Prostate gland (tissue), 2 donors: ENCODE results near the gene SPINK9.

ENCODE experiments used
- CTCF ChIP-seq, 4 experiments: fragments of 200-600 bp in 2 of 4; fragments of 450-650 bp in 2 of 4; sonication (generic) in 2 of 4; IDR thresholded peaks; 1 replicate in 3 of 4; 2 replicates in 1 of 4; pipeline ENCODE4 v1.5.1; 2016 to 2019; ENCODE audit warnings: antibody characterized with exemption in 4 of 4, mild to moderate bottlenecking in 2 of 4, moderate library complexity in 2 of 4
- POLR2A ChIP-seq: fragments of 450-650 bp; IDR thresholded peaks from one replicate; pipeline ENCODE4 v1.6.1; 2016; ENCODE audit warnings: antibody characterized with exemption, mild to moderate bottlenecking
- POLR2AphosphoS5 ChIP-seq: sonication (generic); formaldehyde crosslinking; IDR thresholded peaks from one replicate; pipeline ENCODE4 v1.6.1; 2017; ENCODE audit warnings: antibody characterized with exemption

- TF ChIP-seq CTCF (IDR thresholded peaks at IDR 0.05), result no peak
- TF ChIP-seq POLR2A, result no peak
- no peak for TF ChIP-seq POLR2AphosphoS5
Observed at GRCh38 chr5:148312153-148312552, 23.2 kb upstream of the SPINK9 start, which contains the start of gene SPINK7.
